Muscle layer of duodenum (tissue), 2 donors: Measurements from ENCODE around the gene CRB2.
A peak's percentile ranks its signal among the peaks of the same experiment; 100 is the strongest.
"Not testable (repeated sequence)": the region's sequence is repeated elsewhere in the genome, so short reads cannot be mapped to it uniquely, and the experiment has no call there.

Experiments
- H3K27ac ChIP-seq: one replicate; pipeline ENCODE4 v1.7.0; 2013; ENCODE audit warnings: mild to moderate bottlenecking, low read length
- H3K27me3 ChIP-seq: one replicate; pipeline ENCODE4 v1.7.0; 2013; ENCODE audit warnings: low read depth, mild to moderate bottlenecking, control low read depth, low read length
- H3K36me3 ChIP-seq, 2 donors: one replicate each; pipeline ENCODE4 v1.7.0; 2013; ENCODE audit warnings: low read length in 2 of 2, control low read depth in 1 of 2, mild to moderate bottlenecking in 1 of 2; ENCODE audit not compliant: insufficient read depth in 2 of 2, control insufficient read depth in 1 of 2
- H3K4me1 ChIP-seq, 2 donors: one replicate each; pipeline ENCODE4 v1.7.0; 2013; ENCODE audit warnings: low read length in 2 of 2, mild to moderate bottlenecking in 2 of 2, control low read depth in 1 of 2, moderate library complexity in 1 of 2; ENCODE audit not compliant: insufficient read depth in 2 of 2, control insufficient read depth in 1 of 2
- H3K4me3 ChIP-seq, 2 donors: one replicate each; pipeline ENCODE4 v1.7.0; 2013; ENCODE audit warnings: low read length in 2 of 2, low read depth in 1 of 2, mild to moderate bottlenecking in 1 of 2
- H3K9me3 ChIP-seq, 2 donors: one replicate each; pipeline ENCODE4 v1.7.0; 2013; ENCODE audit warnings: low read length in 2 of 2, control low read depth in 1 of 2, mild to moderate bottlenecking in 1 of 2; ENCODE audit not compliant: control insufficient read depth in 1 of 2
- donor health status: healthy.

CRB2 gene

GRCh38 chr9:123331346-123332060, 24.5 kb upstream of the CRB2 start:
- peaks cover 0 to 10% of the 10 kb centered on the region in 2 donors for H3K4me1 ChIP-seq
- no peaks in the 10 kb centered on the region for H3K36me3 ChIP-seq
- no peaks in the 10 kb centered on the region for H3K27me3 ChIP-seq
- no peaks in the 10 kb centered on the region for H3K9me3 ChIP-seq
- H3K27ac ChIP-seq: no peak overlapping the region
- no peak overlapping the region for H3K4me3 ChIP-seq

GRCh38 chr9:123333058-123333669, 22.8 kb upstream of the CRB2 start:
- H3K36me3 ChIP-seq, H3K27ac ChIP-seq, H3K4me3 ChIP-seq, H3K27me3 ChIP-seq, H3K9me3 ChIP-seq: not testable (repeated sequence)
- peaks cover 0 to 10% of the 10 kb centered on the region in 2 donors for H3K4me1 ChIP-seq

GRCh38 chr9:123334639-123335038, 21.4 kb upstream of the CRB2 start:
- Histone ChIP-seq H3K4me1 (peaks cover 0 to 12% of the 10 kb centered on the region in 2 donors), H3K27me3 (no peaks in the 10 kb centered on the region), H3K27ac (no peak overlapping the region), H3K4me3 (no peak overlapping the region), H3K36me3 (no peaks in the 10 kb centered on the region), H3K9me3 (no peaks in the 10 kb centered on the region)

DNA sequence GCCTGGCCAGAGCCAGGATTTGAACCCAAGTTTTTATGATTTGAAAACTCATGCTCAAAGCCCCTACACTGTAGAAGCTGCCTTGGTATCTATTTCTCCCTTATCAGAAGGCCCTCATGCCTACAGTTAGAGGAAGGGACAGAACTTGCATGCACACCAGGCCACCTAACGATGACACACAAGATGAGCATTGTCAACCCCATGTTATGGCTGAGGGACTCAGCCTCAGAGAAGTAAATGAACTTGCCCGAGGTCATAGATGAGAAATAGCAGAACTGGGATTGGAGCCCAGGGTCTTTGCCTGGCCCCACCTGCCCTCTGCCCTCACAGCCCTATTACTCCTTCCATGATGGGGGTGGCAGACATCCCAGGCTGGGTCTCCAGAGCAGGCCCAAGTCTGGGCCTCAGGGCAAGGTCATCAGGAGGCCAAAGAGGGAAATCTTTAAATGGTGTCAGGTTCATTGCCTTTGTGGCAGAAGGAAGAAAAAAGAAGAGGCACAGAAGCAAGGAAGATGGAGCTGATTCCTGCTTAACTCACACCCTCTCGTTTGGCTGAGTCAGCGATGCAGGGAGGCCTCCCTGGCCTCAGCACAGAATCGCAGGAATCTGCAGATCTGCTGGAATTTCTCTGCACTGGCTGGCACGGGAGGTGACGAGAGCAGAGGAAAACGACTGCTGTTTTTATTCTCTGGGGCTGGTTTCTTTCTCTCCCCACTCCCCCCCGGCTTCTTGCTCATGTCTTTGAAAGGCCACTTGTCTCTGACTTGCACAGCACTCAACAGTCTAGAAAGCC, 20.6 kb upstream of the CRB2 start:
- no peak overlapping the region for H3K4me3 ChIP-seq
- H3K27ac ChIP-seq: no peak overlapping the region
- no peaks in the 10 kb centered on the region for H3K27me3 ChIP-seq
- no peaks in the 10 kb centered on the region for H3K36me3 ChIP-seq
- H3K4me1 ChIP-seq: peaks cover 0 to 20% of the 10 kb centered on the region in 2 donors
- H3K9me3 ChIP-seq: no peaks in the 10 kb centered on the region

DNA sequence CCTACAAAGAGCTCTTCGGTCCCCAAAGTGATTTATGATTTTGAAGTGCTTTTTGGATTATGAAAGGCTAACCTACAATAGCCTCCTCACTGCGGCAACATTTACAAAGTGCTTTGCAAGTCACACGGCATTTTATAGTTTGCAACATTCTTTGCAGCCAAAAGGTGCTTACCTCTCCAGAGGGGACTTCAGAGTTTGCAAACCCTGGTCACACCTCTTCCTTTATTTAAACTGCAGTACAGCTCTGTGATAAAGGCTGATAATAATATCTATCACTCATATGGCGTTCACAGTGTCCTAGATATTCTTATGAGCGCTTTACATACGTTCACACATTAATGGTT, 20.0 kb upstream of the CRB2 start:
- H3K27ac ChIP-seq: no peak overlapping the region
- no peaks in the 10 kb centered on the region for H3K9me3 ChIP-seq
- no peaks in the 10 kb centered on the region for H3K27me3 ChIP-seq
- no peaks in the 10 kb centered on the region for H3K36me3 ChIP-seq
- H3K4me3 ChIP-seq: no peak overlapping the region
- peaks cover 0 to 22% of the 10 kb centered on the region in 2 donors for H3K4me1 ChIP-seq

- Histone ChIP-seq H3K36me3 (no peaks in the 10 kb centered on the region), H3K4me3 (no peak overlapping the region), H3K4me1 (peaks cover 0 to 22% of the 10 kb centered on the region in 2 donors), H3K27ac (no peak overlapping the region), H3K9me3 (no peaks in the 10 kb centered on the region), H3K27me3 (no peaks in the 10 kb centered on the region)
These were observed 19.5 kb upstream of the CRB2 start for GRCh38 chr9:123336449-123336848.

DNA sequence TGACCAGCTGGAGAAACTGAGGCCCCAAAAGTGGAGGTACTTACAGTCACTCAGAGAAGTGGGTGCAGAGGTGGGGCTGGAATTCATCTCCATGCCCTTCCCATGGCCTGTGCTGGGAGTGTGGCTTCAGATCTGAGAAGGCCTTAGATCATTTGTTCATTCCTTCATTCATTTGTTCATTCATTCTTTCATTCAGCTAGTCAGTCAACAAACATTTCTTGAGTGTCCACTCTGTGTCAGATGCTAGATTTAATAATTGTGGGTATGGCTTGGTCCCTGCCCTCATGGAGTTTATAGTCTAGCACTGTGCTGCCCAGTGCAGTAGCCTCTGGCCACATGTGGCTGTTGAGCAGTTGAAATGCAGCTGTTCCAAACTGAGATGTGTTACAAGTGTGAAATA, 19.0 kb upstream of the CRB2 start:
- Histone ChIP-seq H3K9me3 (no peaks in the 10 kb centered on the region), H3K36me3 (no peaks in the 10 kb centered on the region), H3K27ac (no peak overlapping the region), H3K27me3 (no peaks in the 10 kb centered on the region), H3K4me1 (peaks cover 0 to 22% of the 10 kb centered on the region in 2 donors), H3K4me3 (no peak overlapping the region)

GRCh38 chr9:123337971-123338370, 18.0 kb upstream of the CRB2 start:
- H3K36me3 ChIP-seq: no peaks in the 10 kb centered on the region
- no peak overlapping the region for H3K27ac ChIP-seq
- H3K9me3 ChIP-seq: no peaks in the 10 kb centered on the region
- H3K27me3 ChIP-seq: no peaks in the 10 kb centered on the region
- no peak overlapping the region for H3K4me3 ChIP-seq
- peaks cover 0 to 22% of the 10 kb centered on the region in 2 donors for H3K4me1 ChIP-seq

DNA sequence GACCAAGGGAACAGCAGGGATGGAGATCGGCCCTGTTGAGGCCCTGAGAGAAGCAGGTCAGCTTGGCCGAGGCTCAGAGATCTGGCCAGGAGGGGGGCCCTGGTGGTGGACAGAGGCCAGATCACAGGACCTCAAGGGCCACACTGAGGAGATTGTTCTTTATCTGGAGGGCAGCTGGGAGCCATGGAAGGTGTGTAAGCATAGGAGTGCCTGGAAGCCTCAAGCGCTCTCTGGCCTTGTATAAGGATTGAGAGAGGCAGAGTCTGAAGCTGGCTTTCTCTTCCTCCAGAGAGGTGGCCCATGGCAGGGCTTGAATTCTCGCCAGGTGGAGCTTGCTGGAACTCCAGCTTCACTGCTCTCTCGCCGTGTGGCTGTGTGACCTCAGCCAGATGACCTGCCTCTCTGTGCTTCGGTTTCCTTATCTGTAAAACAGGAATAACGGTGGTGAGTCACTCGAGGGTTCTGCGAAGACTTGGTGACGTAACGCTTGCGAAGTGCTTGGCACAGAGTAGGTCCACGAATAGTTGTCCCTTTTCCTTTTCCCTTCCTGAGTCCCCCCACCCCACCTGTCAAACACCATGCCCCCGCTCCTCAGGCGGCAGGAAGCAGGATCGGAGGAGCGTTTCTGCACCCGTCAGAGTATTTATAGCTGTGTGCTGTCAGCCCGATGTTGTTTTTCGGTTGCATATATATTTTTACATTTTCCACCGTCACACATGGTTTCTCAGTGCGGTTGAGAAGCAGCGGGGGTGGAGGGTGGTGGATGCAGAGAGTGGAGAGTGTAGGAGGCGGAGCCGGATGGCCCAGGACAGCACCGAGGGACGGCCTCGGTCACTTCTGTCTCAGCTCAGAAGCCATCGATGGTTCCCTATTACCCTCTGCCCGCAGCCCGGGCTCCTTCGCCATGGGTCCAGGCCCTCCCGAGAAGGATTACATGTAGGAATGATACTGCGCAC, 17.0 kb upstream of the CRB2 start:
- Histone ChIP-seq H3K4me3 (peak overlapping the region; percentile 21 to 36), H3K27ac (no peak overlapping the region), H3K27me3 (no peaks in the 10 kb centered on the region), H3K36me3 (no peaks in the 10 kb centered on the region), H3K9me3 (no peaks in the 10 kb centered on the region), H3K4me1 (peaks cover 0 to 28% of the 10 kb centered on the region in 2 donors)

DNA sequence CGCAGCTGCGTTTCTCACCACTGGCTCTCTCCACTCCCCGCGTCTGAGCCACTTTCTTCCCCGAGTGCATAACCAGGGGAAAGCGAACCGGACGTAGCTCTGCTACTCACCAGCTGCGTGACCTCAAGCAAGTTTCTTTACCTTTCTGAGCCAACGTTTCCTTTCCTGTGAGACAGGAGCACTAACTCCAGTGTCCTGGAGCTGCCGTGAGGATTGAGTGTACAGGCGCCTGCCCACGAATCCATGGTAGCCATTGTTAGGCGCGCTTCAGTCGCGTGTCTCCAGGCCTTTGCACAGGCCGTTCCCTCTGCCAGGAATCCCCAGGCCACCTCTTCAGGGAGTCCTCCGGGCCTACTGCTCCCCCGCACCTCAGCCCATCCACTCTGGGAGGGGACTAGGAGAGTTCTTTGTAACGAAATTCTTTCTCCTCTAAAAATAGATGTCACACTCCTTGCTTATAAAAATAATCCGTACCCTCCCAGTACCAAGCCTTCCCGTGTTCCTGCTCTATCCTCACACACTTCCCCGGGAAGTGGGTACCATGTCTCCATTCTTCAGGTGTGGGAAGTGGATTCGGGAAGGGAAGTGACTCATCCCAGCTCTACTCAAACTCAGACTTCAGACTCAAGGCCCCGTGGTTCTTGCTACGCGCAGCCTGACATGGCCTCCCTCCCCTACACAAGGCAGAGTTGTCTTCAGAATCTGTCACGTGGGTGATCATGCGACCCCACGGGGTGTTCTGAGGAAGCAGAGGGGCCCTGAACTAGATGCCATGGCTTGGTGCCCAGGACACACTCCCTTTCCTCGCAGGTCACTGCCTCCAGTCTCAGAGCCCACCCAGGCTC, 16.1 kb upstream of the CRB2 start:
- Histone ChIP-seq H3K4me3 (peak overlapping the region; percentile 21 to 36), H3K36me3 (no peaks in the 10 kb centered on the region), H3K27ac (no peak overlapping the region), H3K4me1 (peaks cover 0 to 28% of the 10 kb centered on the region in 2 donors), H3K27me3 (no peaks in the 10 kb centered on the region), H3K9me3 (no peaks in the 10 kb centered on the region)
